ENCODE results near the gene KLF13.

The KLF13 gene

GRCh38 chr15:31365032-31365654 lies 38.5 kb downstream of the KLF13 start:
- DNase-seq (ENCODE audit: low spot score) = no peak

GRCh38 chr15:31365655-31366127 lies 39.1 kb downstream of the KLF13 start:
- peak; percentile 61 for DNase-seq (ENCODE audit: low spot score)

- DNase-seq (ENCODE audit: low spot score) = no peak
Observed at GRCh38 chr15:31366169-31366734, 39.6 kb downstream of the KLF13 start.

GRCh38 chr15:31367021-31367729 lies 40.5 kb downstream of the KLF13 start:
- no peak for DNase-seq (ENCODE audit: low spot score)

GRCh38 chr15:31367730-31368344 lies 41.2 kb downstream of the KLF13 start:
- peak; percentile 31 for DNase-seq (ENCODE audit: low spot score)

GRCh38 chr15:31369727-31370126 lies 43.1 kb downstream of the KLF13 start:
- no peak for DNase-seq (ENCODE audit: low spot score)

- no peak for DNase-seq (ENCODE audit: low spot score)
Observed at GRCh38 chr15:31371520-31372240, 45.0 kb downstream of the KLF13 start.

GRCh38 chr15:31372635-31373091 lies 46.0 kb downstream of the KLF13 start:
- DNase-seq (ENCODE audit: low spot score) = peak; percentile 70

- DNase-seq (ENCODE audit: low spot score) = no peak
Observed at GRCh38 chr15:31373096-31373865, 46.6 kb downstream of the KLF13 start.

GRCh38 chr15:31373970-31374369 lies 47.3 kb downstream of the KLF13 start:
- no peak for DNase-seq (ENCODE audit: low spot score)

- no peak for DNase-seq (ENCODE audit: low spot score)
Observed at GRCh38 chr15:31374489-31374888, 47.9 kb downstream of the KLF13 start.

GRCh38 chr15:31374986-31375385 lies 48.4 kb downstream of the KLF13 start:
- no peak for DNase-seq (ENCODE audit: low spot score)

GRCh38 chr15:31375772-31376171 lies 49.1 kb downstream of the KLF13 start:
- no peak for DNase-seq (ENCODE audit: low spot score)

GRCh38 chr15:31376511-31376910 lies 49.9 kb downstream of the KLF13 start:
- no peak for DNase-seq (ENCODE audit: low spot score)

GRCh38 chr15:31377030-31377429 lies 50.4 kb downstream of the KLF13 start:
- DNase-seq (ENCODE audit: low spot score) = no peak

- DNase-seq (ENCODE audit: low spot score) = no peak
Observed at GRCh38 chr15:31378363-31378903, 51.8 kb downstream of the KLF13 start.

GRCh38 chr15:31379042-31379441 lies 52.4 kb downstream of the KLF13 start:
- DNase-seq (ENCODE audit: low spot score) = no peak

- no peak for DNase-seq (ENCODE audit: low spot score)
Observed at GRCh38 chr15:31379577-31379976, 52.9 kb downstream of the KLF13 start.

- no peak for DNase-seq (ENCODE audit: low spot score)
Observed at GRCh38 chr15:31381801-31382712, 55.4 kb downstream of the KLF13 start.

GRCh38 chr15:31382713-31383045 lies 56.0 kb downstream of the KLF13 start:
- no peak for DNase-seq (ENCODE audit: low spot score)
